ENCODE data around the gene SLC47A2. TPM values are rescaled to one million over a fixed set of nuclear protein-coding genes. Genes with fewer than 3 reads are reported as not detected.

Gene SLC47A2
- total RNA-seq, 2 experiments from 2014 or later, result not detected

GRCh38 chr17:19713462-19713861, 2.9 kb downstream of the SLC47A2 start:
- TF ChIP-seq CTCF (conservative IDR thresholded peaks at IDR 0.05; ENCODE audit: low read length) (no peak), EZH2phosphoT487 (IDR thresholded peaks at IDR 0.05; ENCODE audit: borderline replicate concordance, low read depth, low read length) (no peak)
- no peak for DNase-seq (ENCODE audit: low spot score)
- BruUV-seq (replicated peaks), result no TSS peak
- Histone ChIP-seq H3K36me3 (ENCODE audit: insufficient read depth, low read length) (no peaks in the 10 kb centered on the region), H3K4me1 (ENCODE audit: insufficient read depth, low read length, poor library complexity, severe bottlenecking) (no peaks in the 10 kb centered on the region), H3K4me2 (ENCODE audit: low read length) (no peak overlapping the region), H3K4me3 (ENCODE audit: low read depth, low read length, poor library complexity, severe bottlenecking) (no peak overlapping the region), H3K27ac (ENCODE audit: low read depth, low read length, poor library complexity, severe bottlenecking) (no peak overlapping the region), H3K9me2 (ENCODE audit: insufficient read depth, low read length) (no peaks in the 10 kb centered on the region), H3K9me3 (ENCODE audit: low read length) (no peaks in the 10 kb centered on the region), H3K79me2 (ENCODE audit: insufficient read depth, low read depth, low read length) (no peaks in the 10 kb centered on the region), H2AFZ (ENCODE audit: low read length) (no peak overlapping the region), H4K20me1 (ENCODE audit: insufficient read depth, low read length) (no peaks in the 10 kb centered on the region)
- ChIA-PET POLR2A (interaction anchor here (1.6 kb wide), 1 partner anchor 66 kb away, joined by 4 read pairs; no protein-coding TSS in a partner anchor), CTCF (ENCODE audit: unreplicated experiment) (no interaction called here)
- intact Hi-C loops (cut with micrococcal nuclease; ENCODE audit: unreplicated experiment), result no loop called here

- Histone ChIP-seq H3K27ac (ENCODE audit: low read depth, low read length, poor library complexity, severe bottlenecking) (no peak overlapping the region), H3K4me3 (ENCODE audit: low read depth, low read length, poor library complexity, severe bottlenecking) (no peak overlapping the region)
- CTCF ChIA-PET (ENCODE audit: unreplicated experiment), result no interaction called here
Measured at GRCh38 chr17:19712436-19713004, 3.9 kb downstream of the SLC47A2 start.

More at GRCh38 chr17:19712436-19713004, 3.9 kb downstream of the SLC47A2 start:
- no peaks in the 10 kb centered on the region for H3K36me3 ChIP-seq (ENCODE audit: insufficient read depth, low read length)
- TF ChIP-seq EZH2phosphoT487 (IDR thresholded peaks at IDR 0.05; ENCODE audit: borderline replicate concordance, low read depth, low read length) (no peak), CTCF (conservative IDR thresholded peaks at IDR 0.05; ENCODE audit: low read length) (no peak)
- no TSS peak for BruUV-seq (replicated peaks)
- no peaks in the 10 kb centered on the region for H3K9me3 ChIP-seq (ENCODE audit: low read length)
- POLR2A ChIA-PET, result no interaction called here
- no peaks in the 10 kb centered on the region for H3K4me1 ChIP-seq (ENCODE audit: insufficient read depth, low read length, poor library complexity, severe bottlenecking)
- H4K20me1 ChIP-seq (ENCODE audit: insufficient read depth, low read length), result no peaks in the 10 kb centered on the region
- H3K9me2 ChIP-seq (ENCODE audit: insufficient read depth, low read length), result no peaks in the 10 kb centered on the region
- H3K4me2 ChIP-seq (ENCODE audit: low read length), result no peak overlapping the region
- no peaks in the 10 kb centered on the region for H3K79me2 ChIP-seq (ENCODE audit: insufficient read depth, low read depth, low read length)
- no peak for DNase-seq (ENCODE audit: low spot score)
- no peak overlapping the region for H2AFZ ChIP-seq (ENCODE audit: low read length)
- intact Hi-C loops (cut with micrococcal nuclease; ENCODE audit: unreplicated experiment), result no loop called here

Data from OCI-LY7 (cell line).